GM19463 (cell line): ENCODE data around the gene TSEN2.
"Not testable (repeated sequence)": the region's sequence is repeated elsewhere in the genome, so short reads cannot be mapped to it uniquely, and the experiment has no call there.

ENCODE experiments used
- ATAC-seq: cut with Tn5 transposase; IDR thresholded peaks from one replicate; pipeline ENCODE4 v1.9.1; 2021; ENCODE audit warnings: mild to moderate bottlenecking, moderate library complexity; ENCODE audit not compliant: unreplicated experiment

The TSEN2 gene

DNA sequence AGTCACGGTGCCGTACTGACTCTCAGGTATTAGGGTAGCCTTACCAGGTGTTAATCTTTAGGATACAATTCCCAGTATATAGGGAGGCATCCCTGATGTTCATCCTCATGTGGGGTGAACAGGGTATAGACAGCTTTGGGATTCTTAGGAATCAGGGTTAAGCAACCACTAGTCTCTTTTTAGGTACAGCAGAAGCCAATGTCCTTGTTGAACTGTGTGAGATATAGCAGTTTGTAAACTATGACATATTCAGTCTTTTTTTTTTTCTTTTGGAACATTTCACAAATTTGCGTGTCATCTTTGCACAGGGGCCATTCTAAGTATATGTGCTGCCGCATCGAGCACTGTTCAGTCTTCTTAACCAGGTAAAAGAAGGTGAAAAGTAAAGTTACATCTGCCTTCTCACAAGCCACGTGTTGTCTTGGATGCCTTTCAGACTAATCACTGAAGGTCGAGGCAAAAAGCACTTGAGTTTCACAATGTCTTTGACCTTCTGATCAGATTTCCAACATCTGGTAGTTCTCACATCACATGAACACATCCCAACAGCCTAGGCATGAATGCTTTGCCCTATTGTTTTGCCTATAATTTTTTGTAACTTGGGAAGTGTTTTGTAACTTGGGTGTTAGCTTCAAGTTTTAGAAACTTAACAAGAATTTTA lies 17.2 kb downstream of the TSEN2 start:
- no peak for ATAC-seq

DNA sequence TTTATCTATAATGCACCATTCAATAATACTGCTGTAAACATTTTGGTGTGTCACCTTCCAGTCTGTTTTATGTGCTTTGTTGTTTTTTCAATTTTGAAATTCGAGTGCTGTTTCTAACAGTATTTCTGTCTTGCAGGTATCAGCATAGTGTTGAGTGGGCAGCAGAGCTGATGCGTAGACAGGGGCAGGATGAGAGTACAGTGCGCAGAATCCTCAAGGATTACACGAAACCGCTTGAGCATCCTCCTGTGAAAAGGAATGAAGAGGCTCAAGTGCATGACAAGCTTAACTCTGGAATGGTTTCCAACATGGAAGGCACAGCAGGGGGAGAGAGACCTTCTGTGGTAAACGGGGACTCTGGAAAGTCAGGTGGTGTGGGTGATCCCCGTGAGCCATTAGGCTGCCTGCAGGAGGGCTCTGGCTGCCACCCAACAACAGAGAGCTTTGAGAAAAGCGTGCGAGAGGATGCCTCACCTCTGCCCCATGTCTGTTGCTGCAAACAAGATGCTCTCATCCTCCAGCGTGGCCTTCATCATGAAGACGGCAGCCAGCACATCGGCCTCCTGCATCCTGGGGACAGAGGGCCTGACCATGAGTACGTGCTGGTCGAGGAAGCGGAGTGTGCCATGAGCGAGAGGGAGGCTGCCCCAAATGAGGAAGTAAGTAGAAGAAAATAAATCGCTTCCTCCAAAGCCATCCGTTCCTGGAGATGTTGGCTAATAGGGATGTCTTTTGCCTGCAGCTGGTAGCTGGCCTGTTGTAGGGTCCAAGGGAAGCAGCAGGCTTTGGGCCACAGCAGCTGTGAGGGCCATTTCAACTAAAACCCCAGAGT lies 19.1 kb downstream of the TSEN2 start:
- ATAC-seq, result no peak

GRCh38 chr3:12506201-12506709 lies 22.0 kb downstream of the TSEN2 start:
- ATAC-seq, result no peak

DNA sequence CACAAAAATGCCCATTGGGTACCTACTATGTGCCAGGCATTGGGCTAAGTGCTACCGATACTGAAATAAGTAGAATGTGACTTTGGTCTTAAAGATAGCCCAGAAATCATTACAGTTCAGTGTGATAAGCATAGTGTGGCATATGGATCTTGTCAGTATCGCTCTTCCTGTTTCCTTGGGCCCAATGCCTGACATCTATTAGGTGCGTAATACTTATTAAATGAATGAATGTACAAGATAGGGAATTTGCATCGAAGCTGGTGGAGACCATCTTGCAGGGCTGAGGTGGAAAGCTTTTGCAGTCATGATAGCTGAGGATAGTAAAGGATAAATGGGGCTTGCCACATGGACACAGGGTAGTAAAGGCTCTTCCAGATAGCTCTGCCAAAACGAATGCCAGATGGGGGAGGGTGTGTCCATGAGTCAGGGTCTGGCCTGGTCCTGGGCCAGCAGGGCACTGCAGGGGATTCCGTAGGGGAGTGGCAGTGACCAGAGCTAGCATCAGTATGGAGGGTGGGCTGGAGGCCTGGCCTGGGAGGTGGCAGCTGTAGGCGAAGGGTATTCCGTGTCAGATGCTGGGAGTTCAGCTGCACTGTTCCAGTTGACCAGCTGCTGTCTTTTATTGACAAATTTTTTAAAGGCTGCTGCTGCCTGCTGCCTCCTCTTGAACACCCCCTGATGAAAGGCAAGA lies 23.5 kb downstream of the TSEN2 start:
- no peak for ATAC-seq

GRCh38 chr3:12508291-12508700 lies 24.0 kb downstream of the TSEN2 start:
- ATAC-seq, result no peak

DNA sequence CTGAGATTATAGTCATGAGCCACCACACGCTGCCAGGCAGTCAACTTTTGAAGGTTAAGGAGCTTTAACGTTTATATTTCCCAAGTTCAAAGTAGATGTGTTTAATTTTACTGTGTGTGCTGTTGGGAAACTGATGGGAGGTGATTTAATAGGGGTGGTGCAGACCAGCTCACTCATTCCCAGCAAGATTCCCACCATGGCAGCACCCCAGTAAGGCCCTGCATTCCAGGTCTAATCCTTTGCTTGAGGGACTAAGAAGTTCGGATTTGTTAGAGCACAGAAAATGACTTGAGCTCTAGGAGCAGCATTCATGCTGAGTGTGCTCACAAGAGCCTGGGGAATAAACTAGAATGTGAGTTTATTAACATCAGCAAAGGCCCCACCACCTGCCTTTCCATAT lies 25.2 kb downstream of the TSEN2 start:
- ATAC-seq, result no peak

- no peak for ATAC-seq
Measured at GRCh38 chr3:12512534-12513118, 28.3 kb downstream of the TSEN2 start.

- no peak for ATAC-seq
Measured at GRCh38 chr3:12513694-12514446, 29.6 kb downstream of the TSEN2 start.

DNA sequence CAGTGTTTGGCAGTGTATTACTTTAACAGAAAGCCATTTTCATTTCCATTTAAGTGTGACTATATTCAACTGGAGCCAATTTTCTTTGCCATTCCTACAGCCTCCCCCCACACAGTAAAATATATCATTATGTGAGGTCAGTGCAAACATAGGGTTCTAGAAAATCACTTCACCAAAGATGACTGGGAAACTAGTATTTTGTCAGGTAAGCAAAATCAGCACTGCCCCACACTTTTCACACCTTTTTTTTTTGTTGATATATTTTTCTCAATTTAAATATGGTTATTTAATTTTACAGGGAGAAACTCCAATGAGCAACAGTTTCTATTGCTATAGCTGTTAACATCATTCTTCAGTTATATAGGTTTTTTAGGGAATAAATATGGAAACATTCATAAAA lies 31.4 kb downstream of the TSEN2 start:
- ATAC-seq, result no peak

GRCh38 chr3:12516873-12517272 lies 32.6 kb downstream of the TSEN2 start:
- ATAC-seq, result no peak

GRCh38 chr3:12518261-12519028 lies 34.2 kb downstream of the TSEN2 start:
- no peak for ATAC-seq

- no peak for ATAC-seq
Measured at GRCh38 chr3:12521010-12521409, 36.7 kb downstream of the TSEN2 start.

- no peak for ATAC-seq
Measured at GRCh38 chr3:12522721-12523120, 38.4 kb downstream of the TSEN2 start.

GRCh38 chr3:12527757-12528143 lies 43.5 kb downstream of the TSEN2 start:
- no peak for ATAC-seq

DNA sequence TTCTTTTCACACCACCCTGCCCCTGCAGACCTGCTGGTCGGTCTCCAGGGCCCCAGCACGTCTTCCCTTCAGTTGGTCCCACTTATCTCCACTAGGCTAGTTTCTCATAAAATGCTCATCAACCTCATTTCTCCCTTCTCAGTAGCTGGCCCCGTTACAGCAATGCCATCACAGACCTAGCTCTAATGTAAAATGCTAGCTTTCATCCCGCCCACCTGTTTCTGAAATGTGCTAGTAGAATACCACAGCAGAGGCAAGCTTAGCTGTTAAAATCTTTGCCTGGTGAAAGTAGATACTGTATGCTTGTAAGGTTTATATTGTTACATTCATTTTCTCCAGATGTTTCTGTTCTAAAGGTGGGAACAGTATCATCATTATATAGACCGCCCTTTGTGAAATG lies 47.9 kb downstream of the TSEN2 start:
- no peak for ATAC-seq

DNA sequence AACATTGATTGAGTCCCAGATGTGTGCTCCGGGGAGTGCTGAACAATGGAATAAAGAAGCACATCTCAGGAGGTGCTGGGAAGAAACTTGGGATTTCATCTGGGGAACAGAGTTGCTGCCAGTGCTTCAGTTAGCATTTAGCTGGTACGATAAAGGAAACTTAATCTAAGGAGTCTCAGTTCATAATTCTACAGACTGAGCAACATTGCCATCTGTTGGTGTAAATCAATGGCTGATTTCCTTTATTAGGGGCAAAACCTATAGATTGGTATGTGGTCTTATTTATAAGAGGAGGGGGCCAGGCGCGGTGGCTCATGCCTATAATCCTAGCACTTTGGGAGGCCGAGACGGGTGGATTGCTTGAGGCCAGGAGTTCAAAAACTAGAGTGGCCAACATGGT lies 52.1 kb downstream of the TSEN2 start:
- no peak for ATAC-seq

- ATAC-seq, result no peak
Measured at GRCh38 chr3:12541625-12542024, 57.3 kb downstream of the TSEN2 start.

DNA sequence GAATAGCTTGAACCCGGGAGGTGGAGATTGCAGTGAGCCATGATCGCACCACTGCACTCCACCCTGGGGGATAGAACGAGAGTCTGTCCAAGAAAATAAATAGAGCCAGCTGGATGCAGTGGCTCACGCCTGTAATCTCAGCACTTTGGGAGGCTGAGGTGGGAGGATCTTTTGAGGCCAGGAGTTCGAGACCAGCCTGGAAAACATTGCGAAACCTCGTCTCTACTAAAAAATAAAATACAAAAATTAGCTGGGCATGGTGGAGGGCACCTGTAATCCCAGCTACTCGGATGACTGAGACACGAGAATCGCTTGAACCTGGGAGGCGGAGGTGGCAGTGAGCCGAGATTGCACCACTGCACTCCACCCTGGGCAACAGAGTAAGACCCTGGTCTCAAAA lies 59.2 kb downstream of the TSEN2 start:
- ATAC-seq, result not testable (repeated sequence)

GRCh38 chr3:12544652-12545472 lies 60.6 kb downstream of the TSEN2 start:
- ATAC-seq, result no peak
